SH-SY5Y (cell line): Measurements from ENCODE around the gene MVK.

Experiments used
- GATA2 ChIP-seq: IDR thresholded peaks from 2 replicates; pipeline ENCODE4 v1.6.1; 2011; ENCODE audit warnings: mild to moderate bottlenecking, low read depth, low read length
- GATA3 ChIP-seq: IDR thresholded peaks from 2 replicates; pipeline ENCODE4 v1.6.1; 2011; ENCODE audit warnings: low read depth, mild to moderate bottlenecking, low read length, moderate library complexity

DNA sequence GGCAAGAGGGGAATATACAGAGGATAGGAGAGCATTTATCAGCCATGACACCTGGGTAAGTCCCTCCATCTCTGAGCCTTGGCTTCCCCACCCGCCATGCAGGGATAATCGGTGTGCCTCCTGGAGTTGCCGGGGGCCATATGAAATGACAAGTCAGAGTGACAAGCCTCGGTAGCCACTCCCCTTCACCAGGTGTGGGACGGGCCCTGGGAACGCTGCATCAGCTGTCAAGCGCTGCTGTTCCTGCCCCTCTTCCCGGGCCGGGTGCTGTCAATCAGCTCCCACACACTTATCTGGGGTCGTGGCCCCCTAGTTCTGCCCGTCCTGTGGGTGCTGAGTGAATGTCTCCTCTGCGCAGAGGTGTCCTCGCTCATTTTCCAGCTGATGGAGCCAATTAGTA is 57.2 kb downstream of the MVK start:
- TF ChIP-seq GATA2 (no peak), GATA3 (no peak)
